ENCODE results near the gene PTX4. TPM values are rescaled to one million over a fixed set of nuclear protein-coding genes. Genes with fewer than 3 reads are reported as not detected.

PTX4 gene
- total and polyA plus RNA-seq, 3 experiments from 2014 or later = not detected

- no peaks in the 10 kb centered on the region for H3K4me1 Mint-ChIP-seq
- Histone ChIP-seq H3K36me3 (ENCODE audit: insufficient read depth, low read length) (no peaks in the 10 kb centered on the region), H3K27me3 (ENCODE audit: insufficient read depth, low read length, poor library complexity, severe bottlenecking) (no peaks in the 10 kb centered on the region), H3K4me3 (ENCODE audit: low read length) (no peak overlapping the region), H3K4me1 (ENCODE audit: insufficient read depth, low read length) (no peaks in the 10 kb centered on the region), H3K27ac (ENCODE audit: low read depth, low read length) (no peak overlapping the region), H3K9me3 (ENCODE audit: low read length) (no peaks in the 10 kb centered on the region)
- CTCF ChIA-PET = no interaction called here
- H3K36me3 Mint-ChIP-seq = peaks cover 0 to 42% (median 0%) of the 10 kb centered on the region in 3 donors
- no peak for DNase-seq
- no peak overlapping the region for H3K27ac Mint-ChIP-seq
- no peaks in the 10 kb centered on the region for H3K27me3 Mint-ChIP-seq
- no peak overlapping the region for H3K4me3 Mint-ChIP-seq
- H3K9me3 Mint-ChIP-seq = no peaks in the 10 kb centered on the region
- POLR2A ChIA-PET = no interaction called here
Measured at GRCh38 chr16:1447965-1448364, 40.8 kb downstream of the PTX4 start.

- no peaks in the 10 kb centered on the region for H3K4me1 Mint-ChIP-seq
- H3K27ac Mint-ChIP-seq = no peak overlapping the region
- H3K9me3 Mint-ChIP-seq = no peaks in the 10 kb centered on the region
- Histone ChIP-seq H3K27me3 (ENCODE audit: insufficient read depth, low read length, poor library complexity, severe bottlenecking) (no peaks in the 10 kb centered on the region), H3K9me3 (ENCODE audit: low read length) (no peaks in the 10 kb centered on the region), H3K27ac (ENCODE audit: low read depth, low read length) (no peak overlapping the region), H3K4me1 (ENCODE audit: insufficient read depth, low read length) (no peaks in the 10 kb centered on the region), H3K4me3 (ENCODE audit: low read length) (no peak overlapping the region), H3K36me3 (ENCODE audit: insufficient read depth, low read length) (no peaks in the 10 kb centered on the region)
- DNase-seq = no peak
- no peak overlapping the region for H3K4me3 Mint-ChIP-seq
- POLR2A ChIA-PET = interaction anchor here (0.6 kb wide), 1 partner anchor 25 kb away, joined by 3 read pairs; no protein-coding TSS in a partner anchor
- H3K36me3 Mint-ChIP-seq = peaks cover 0 to 31% (median 0%) of the 10 kb centered on the region in 3 donors
- no peaks in the 10 kb centered on the region for H3K27me3 Mint-ChIP-seq
- CTCF ChIA-PET = no interaction called here
Measured at GRCh38 chr16:1446296-1447080, 42.3 kb downstream of the PTX4 start.

- Mint-ChIP-seq H3K4me3 (no peak overlapping the region), H3K27ac (no peak overlapping the region), H3K36me3 (peaks cover 0 to 29% (median 0%) of the 10 kb centered on the region in 3 donors), H3K4me1 (no peaks in the 10 kb centered on the region), H3K9me3 (no peaks in the 10 kb centered on the region), H3K27me3 (no peaks in the 10 kb centered on the region)
- ChIA-PET POLR2A (interaction anchor here (0.5 to 0.6 kb wide), 2 partner anchors 26 to 309 kb away, joined by 3 read pairs; no protein-coding TSS in a partner anchor), CTCF (no interaction called here)
- Histone ChIP-seq H3K27me3 (ENCODE audit: insufficient read depth, low read length, poor library complexity, severe bottlenecking) (no peaks in the 10 kb centered on the region), H3K36me3 (ENCODE audit: insufficient read depth, low read length) (no peaks in the 10 kb centered on the region), H3K4me1 (ENCODE audit: insufficient read depth, low read length) (no peaks in the 10 kb centered on the region), H3K9me3 (ENCODE audit: low read length) (no peaks in the 10 kb centered on the region), H3K27ac (ENCODE audit: low read depth, low read length) (no peak overlapping the region), H3K4me3 (ENCODE audit: low read length) (no peak overlapping the region)
- DNase-seq = no peak
Measured at GRCh38 chr16:1445518-1446203, 43.1 kb downstream of the PTX4 start.

- CTCF ChIA-PET = no interaction called here
- H3K9me3 ChIP-seq (ENCODE audit: low read length) = no peaks in the 10 kb centered on the region
- H3K4me1 ChIP-seq (ENCODE audit: insufficient read depth, low read length) = no peaks in the 10 kb centered on the region
- Mint-ChIP-seq H3K27me3 (no peaks in the 10 kb centered on the region), H3K4me3 (no peak overlapping the region), H3K36me3 (peaks cover 0 to 25% (median 0%) of the 10 kb centered on the region in 3 donors), H3K9me3 (no peaks in the 10 kb centered on the region), H3K4me1 (no peaks in the 10 kb centered on the region), H3K27ac (no peak overlapping the region)
- POLR2A ChIA-PET = interaction anchor here (0.5 kb wide), 1 partner anchor 309 kb away, joined by 3 read pairs; no protein-coding TSS in a partner anchor
- no peaks in the 10 kb centered on the region for H3K27me3 ChIP-seq (ENCODE audit: insufficient read depth, low read length, poor library complexity, severe bottlenecking)
- no peak for DNase-seq
- no peak overlapping the region for H3K4me3 ChIP-seq (ENCODE audit: low read length)
- no peaks in the 10 kb centered on the region for H3K36me3 ChIP-seq (ENCODE audit: insufficient read depth, low read length)
- no peak overlapping the region for H3K27ac ChIP-seq (ENCODE audit: low read depth, low read length)
Measured at GRCh38 chr16:1444730-1445517, 43.8 kb downstream of the PTX4 start.

- Histone ChIP-seq H3K27me3 (ENCODE audit: insufficient read depth, low read length, poor library complexity, severe bottlenecking) (no peaks in the 10 kb centered on the region), H3K36me3 (ENCODE audit: insufficient read depth, low read length) (no peaks in the 10 kb centered on the region), H3K27ac (ENCODE audit: low read depth, low read length) (no peak within 1 kb of the TSS), H3K4me3 (ENCODE audit: low read length) (no peak within 1 kb of the TSS), H3K9me3 (ENCODE audit: low read length) (no peaks in the 10 kb centered on the region), H3K4me1 (ENCODE audit: insufficient read depth, low read length) (no peaks in the 10 kb centered on the region)
- peaks cover 0 to 17% (median 0%) of the 10 kb centered on the region in 3 donors for H3K36me3 Mint-ChIP-seq
- POLR2A ChIA-PET = no interaction called here
- H3K27me3 Mint-ChIP-seq = no peaks in the 10 kb centered on the region
- H3K4me1 Mint-ChIP-seq = no peaks in the 10 kb centered on the region
- CTCF ChIA-PET = no interaction called here
- no peak within 1 kb of the TSS for H3K27ac Mint-ChIP-seq
- H3K4me3 Mint-ChIP-seq = no peak within 1 kb of the TSS
- H3K9me3 Mint-ChIP-seq = no peaks in the 10 kb centered on the region
- no peak for DNase-seq
Measured at GRCh38 chr16:1443980-1444729, 44.6 kb downstream of the PTX4 start, which contains the start of gene CCDC154. TSS of gene CCDC154 (minus strand) at chr16:1444556. CDS start at chr16:1444322, 234 bp downstream.

GRCh38 chr16:1443403-1443973 lies 45.3 kb downstream of the PTX4 start:
- Mint-ChIP-seq H3K4me3 (no peak overlapping the region), H3K27me3 (no peaks in the 10 kb centered on the region), H3K27ac (no peak overlapping the region), H3K36me3 (peaks cover 0 to 13% (median 0%) of the 10 kb centered on the region in 3 donors), H3K4me1 (no peaks in the 10 kb centered on the region), H3K9me3 (no peaks in the 10 kb centered on the region)
- Histone ChIP-seq H3K27ac (ENCODE audit: low read depth, low read length) (no peak overlapping the region), H3K4me3 (ENCODE audit: low read length) (no peak overlapping the region), H3K4me1 (ENCODE audit: insufficient read depth, low read length) (no peaks in the 10 kb centered on the region), H3K9me3 (ENCODE audit: low read length) (no peaks in the 10 kb centered on the region), H3K27me3 (ENCODE audit: insufficient read depth, low read length, poor library complexity, severe bottlenecking) (no peaks in the 10 kb centered on the region), H3K36me3 (ENCODE audit: insufficient read depth, low read length) (no peaks in the 10 kb centered on the region)
- no peak for DNase-seq
- ChIA-PET CTCF (no interaction called here), POLR2A (interaction anchor here (0.5 kb wide), 1 partner anchor 28 kb away, joined by 6 read pairs; no protein-coding TSS in a partner anchor)

GRCh38 chr16:1442697-1443096 lies 46.0 kb downstream of the PTX4 start:
- POLR2A ChIA-PET = no interaction called here
- no peaks in the 10 kb centered on the region for H3K4me1 Mint-ChIP-seq
- no peaks in the 10 kb centered on the region for H3K9me3 ChIP-seq (ENCODE audit: low read length)

More at GRCh38 chr16:1442697-1443096, 46.0 kb downstream of the PTX4 start:
- Mint-ChIP-seq H3K4me3 (no peak overlapping the region), H3K27me3 (no peaks in the 10 kb centered on the region), H3K27ac (no peak overlapping the region), H3K9me3 (no peaks in the 10 kb centered on the region), H3K36me3 (peaks cover 0 to 5% (median 0%) of the 10 kb centered on the region in 3 donors)
- CTCF ChIA-PET = no interaction called here
- no peak for DNase-seq
- Histone ChIP-seq H3K27ac (ENCODE audit: low read depth, low read length) (no peak overlapping the region), H3K4me3 (ENCODE audit: low read length) (no peak overlapping the region), H3K4me1 (ENCODE audit: insufficient read depth, low read length) (no peaks in the 10 kb centered on the region), H3K36me3 (ENCODE audit: insufficient read depth, low read length) (no peaks in the 10 kb centered on the region), H3K27me3 (ENCODE audit: insufficient read depth, low read length, poor library complexity, severe bottlenecking) (no peaks in the 10 kb centered on the region)

Measured in CD8-positive, alpha-beta memory T cell (primary cell).